ENCODE data around the gene NLRC5.
"Not testable (repeated sequence)": the region's sequence is repeated elsewhere in the genome, so short reads cannot be mapped to it uniquely, and the experiment has no call there.

NLRC5 gene

GRCh38 chr16:57084257-57084770 lies 95.0 kb downstream of the NLRC5 start:
- peak; percentile 52 for DNase-seq

GRCh38 chr16:57084996-57085395 lies 95.6 kb downstream of the NLRC5 start:
- DNase-seq, result no peak

GRCh38 chr16:57087003-57087402 lies 97.6 kb downstream of the NLRC5 start:
- DNase-seq, result no peak

- DNase-seq, result peak; percentile 33
These were observed 100.0 kb downstream of the NLRC5 start for GRCh38 chr16:57089406-57089805.

GRCh38 chr16:57091200-57091974 lies 102.0 kb downstream of the NLRC5 start:
- DNase-seq, result no peak

- peak; percentile 5 for DNase-seq
These were observed 102.8 kb downstream of the NLRC5 start, which contains the start of gene CPNE2 for GRCh38 chr16:57091975-57092785. Gene CPNE2 (plus strand): TSS chr16:57092583. CDS start chr16:57110743, 18,160 bp downstream.

GRCh38 chr16:57092786-57093411 lies 103.5 kb downstream of the NLRC5 start:
- peak; percentile 5 for DNase-seq

- no peak for DNase-seq
These were observed 104.6 kb downstream of the NLRC5 start for GRCh38 chr16:57093666-57094564.

GRCh38 chr16:57094911-57095310 lies 105.6 kb downstream of the NLRC5 start:
- DNase-seq, result no peak

- DNase-seq, result no peak
These were observed 106.8 kb downstream of the NLRC5 start for GRCh38 chr16:57096192-57096591.

- DNase-seq, result no peak
These were observed 107.4 kb downstream of the NLRC5 start for GRCh38 chr16:57096793-57097192.

GRCh38 chr16:57098188-57098841 lies 109.0 kb downstream of the NLRC5 start:
- no peak for DNase-seq

GRCh38 chr16:57099965-57100364 lies 110.6 kb downstream of the NLRC5 start:
- not testable (repeated sequence) for DNase-seq

- DNase-seq, result no peak
These were observed 111.1 kb downstream of the NLRC5 start for GRCh38 chr16:57100445-57100844.

- no peak for DNase-seq
These were observed 113.8 kb downstream of the NLRC5 start for GRCh38 chr16:57102888-57103851.

GRCh38 chr16:57104706-57105105 lies 115.3 kb downstream of the NLRC5 start:
- no peak for DNase-seq

- no peak for DNase-seq
These were observed 115.8 kb downstream of the NLRC5 start for GRCh38 chr16:57105184-57105583.

- DNase-seq, result no peak
These were observed 117.4 kb downstream of the NLRC5 start for GRCh38 chr16:57106767-57107166.

GRCh38 chr16:57107321-57107922 lies 118.1 kb downstream of the NLRC5 start:
- no peak for DNase-seq

- DNase-seq, result no peak
These were observed 119.1 kb downstream of the NLRC5 start for GRCh38 chr16:57108432-57108831.

All from NCI-H1694 (cell line).